Left ventricle myocardium inferior (tissue), 1 donor: ENCODE data around the gene LCP2. TPM values are rescaled to one million over a fixed set of nuclear protein-coding genes. Genes with fewer than 3 reads are reported as not detected.

Experiments used
- DNase-seq: peaks from one replicate; pipeline ENCODE4 v3.0.0-alpha.2; 2020
- H3K27ac ChIP-seq: fragments of 200-600 bp; replicated peaks from 2 replicates; pipeline ENCODE4 v1.8.0; 2021
- H3K27me3 ChIP-seq: fragments of 200-600 bp; 2 replicates; pipeline ENCODE4 v1.8.0; 2021; ENCODE audit warnings: low read depth
- H3K36me3 ChIP-seq: fragments of 200-600 bp; 2 replicates; pipeline ENCODE4 v1.8.0; 2021
- H3K4me1 ChIP-seq: fragments of 200-600 bp; 2 replicates; pipeline ENCODE4 v1.8.0; 2021
- H3K4me3 ChIP-seq: fragments of 200-600 bp; 2 replicates; pipeline ENCODE4 v1.8.0; 2021; ENCODE audit warnings: mild to moderate bottlenecking, moderate library complexity
- H3K9me3 ChIP-seq: fragments of 200-600 bp; replicated peaks from 2 replicates; pipeline ENCODE4 v1.8.0; 2021
- intact Hi-C: fragments of 100-400 bp; cut with micrococcal nuclease; formaldehyde crosslinking; loops from one replicate; pipeline ENCODE4 v1.11.0; 2022
- total RNA-seq: library from RNA; stranded (reverse); fragmentation: NEBNext Ultra II Directional; extraction: Animal tissue kit (Norgen Biotek cat#: 25700); gene quantifications from one replicate; pipeline ENCODE4 v1.2.1, GENCODE V29; 2021
- TF ChIP-seq, protein P1 (sequence below): fragments of 200-600 bp; IDR thresholded peaks from 2 replicates; pipeline ENCODE4 v1.8.0; 2021; ENCODE audit warnings: antibody characterized with exemption, mild to moderate bottlenecking, borderline replicate concordance
- donor health status: DM: no; HTN: yes; CAD: no; lungs with severe emphysema.

The LCP2 gene
- total RNA-seq, 1 donor from 2014 or later: 3.9 TPM

DNA sequence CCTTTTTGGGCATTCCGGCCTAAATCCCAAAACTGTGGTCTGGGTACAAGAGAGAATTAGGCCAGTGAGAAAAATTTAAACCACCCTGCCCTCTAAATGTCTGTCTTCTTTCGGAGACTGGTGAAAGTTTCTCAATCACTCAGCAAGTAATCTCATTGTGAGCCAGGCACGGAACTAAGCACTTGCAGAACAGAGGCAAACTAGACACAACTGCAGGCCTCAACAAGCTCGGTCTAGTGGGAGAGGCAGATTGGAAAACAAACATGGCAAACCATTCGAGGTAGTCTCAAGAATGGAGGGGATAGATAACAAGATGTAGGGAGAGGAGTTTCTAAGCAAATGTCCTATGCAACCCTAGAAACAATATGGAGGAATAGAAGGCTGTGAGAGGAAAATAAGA, 73.7 kb downstream of the LCP2 start:
- Histone ChIP-seq H3K4me3 (no peak overlapping the region), H3K9me3 (no peaks in the 10 kb centered on the region), H3K4me1 (peaks cover 11% of the 10 kb centered on the region), H3K36me3 (no peaks in the 10 kb centered on the region), H3K27ac (peak overlapping the region; percentile 53), H3K27me3 (no peaks in the 10 kb centered on the region)
- TF ChIP-seq, protein P1, sequence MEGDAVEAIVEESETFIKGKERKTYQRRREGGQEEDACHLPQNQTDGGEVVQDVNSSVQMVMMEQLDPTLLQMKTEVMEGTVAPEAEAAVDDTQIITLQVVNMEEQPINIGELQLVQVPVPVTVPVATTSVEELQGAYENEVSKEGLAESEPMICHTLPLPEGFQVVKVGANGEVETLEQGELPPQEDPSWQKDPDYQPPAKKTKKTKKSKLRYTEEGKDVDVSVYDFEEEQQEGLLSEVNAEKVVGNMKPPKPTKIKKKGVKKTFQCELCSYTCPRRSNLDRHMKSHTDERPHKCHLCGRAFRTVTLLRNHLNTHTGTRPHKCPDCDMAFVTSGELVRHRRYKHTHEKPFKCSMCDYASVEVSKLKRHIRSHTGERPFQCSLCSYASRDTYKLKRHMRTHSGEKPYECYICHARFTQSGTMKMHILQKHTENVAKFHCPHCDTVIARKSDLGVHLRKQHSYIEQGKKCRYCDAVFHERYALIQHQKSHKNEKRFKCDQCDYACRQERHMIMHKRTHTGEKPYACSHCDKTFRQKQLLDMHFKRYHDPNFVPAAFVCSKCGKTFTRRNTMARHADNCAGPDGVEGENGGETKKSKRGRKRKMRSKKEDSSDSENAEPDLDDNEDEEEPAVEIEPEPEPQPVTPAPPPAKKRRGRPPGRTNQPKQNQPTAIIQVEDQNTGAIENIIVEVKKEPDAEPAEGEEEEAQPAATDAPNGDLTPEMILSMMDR: no peak
- intact Hi-C loops: loop anchor here (10.0 kb wide), 1 partner anchor 411 kb away; no protein-coding TSS in a partner anchor
- DNase-seq: no peak

- Histone ChIP-seq H3K4me3 (no peak overlapping the region), H3K27me3 (no peaks in the 10 kb centered on the region), H3K4me1 (peaks cover 11% of the 10 kb centered on the region), H3K27ac (peak overlapping the region; percentile 53), H3K36me3 (no peaks in the 10 kb centered on the region), H3K9me3 (no peaks in the 10 kb centered on the region)
- TF ChIP-seq, protein P1: no peak
- DNase-seq: no peak
- intact Hi-C loops: loop anchor here (10.0 kb wide), 1 partner anchor 411 kb away; no protein-coding TSS in a partner anchor
These were observed 74.2 kb downstream of the LCP2 start for GRCh38 chr5:170223360-170223759.

GRCh38 chr5:170221327-170221741, 76.2 kb downstream of the LCP2 start:
- Histone ChIP-seq H3K36me3 (no peaks in the 10 kb centered on the region), H3K27me3 (peaks cover 16% of the 10 kb centered on the region), H3K4me1 (peaks cover 11% of the 10 kb centered on the region), H3K9me3 (no peaks in the 10 kb centered on the region), H3K4me3 (no peak overlapping the region), H3K27ac (peak overlapping the region; percentile 41)
- DNase-seq: no peak
- intact Hi-C loops: loop anchor here (10.0 kb wide), 1 partner anchor 413 kb away; no protein-coding TSS in a partner anchor
- TF ChIP-seq, protein P1: no peak

GRCh38 chr5:170220191-170220590, 77.4 kb downstream of the LCP2 start:
- no peaks in the 10 kb centered on the region for H3K36me3 ChIP-seq
- H3K27me3 ChIP-seq: peaks cover 22% of the 10 kb centered on the region
- DNase-seq: no peak
- intact Hi-C loops: loop anchor here (10.0 kb wide), 1 partner anchor 415 kb away; no protein-coding TSS in a partner anchor
- H3K9me3 ChIP-seq: no peaks in the 10 kb centered on the region
- peaks cover 11% of the 10 kb centered on the region for H3K4me1 ChIP-seq
- H3K27ac ChIP-seq: no peak overlapping the region
- H3K4me3 ChIP-seq: no peak overlapping the region
- TF ChIP-seq, protein P1: no peak

GRCh38 chr5:170219615-170220014, 78.0 kb downstream of the LCP2 start:
- H3K27ac ChIP-seq: no peak overlapping the region
- intact Hi-C loops: loop anchor here (10.0 kb wide), 1 partner anchor 415 kb away; no protein-coding TSS in a partner anchor
- DNase-seq: no peak
- peaks cover 11% of the 10 kb centered on the region for H3K4me1 ChIP-seq
- no peak overlapping the region for H3K4me3 ChIP-seq
- H3K27me3 ChIP-seq: peaks cover 22% of the 10 kb centered on the region
- TF ChIP-seq, protein P1: no peak
- no peaks in the 10 kb centered on the region for H3K9me3 ChIP-seq
- no peaks in the 10 kb centered on the region for H3K36me3 ChIP-seq
